ENCODE measurements around the gene EDN2. TPM values are rescaled to one million over a fixed set of nuclear protein-coding genes. Genes with fewer than 3 reads are reported as not detected.

EDN2 gene
- total RNA-seq, 1 experiment from 2014 or later: 3.0 TPM

DNA sequence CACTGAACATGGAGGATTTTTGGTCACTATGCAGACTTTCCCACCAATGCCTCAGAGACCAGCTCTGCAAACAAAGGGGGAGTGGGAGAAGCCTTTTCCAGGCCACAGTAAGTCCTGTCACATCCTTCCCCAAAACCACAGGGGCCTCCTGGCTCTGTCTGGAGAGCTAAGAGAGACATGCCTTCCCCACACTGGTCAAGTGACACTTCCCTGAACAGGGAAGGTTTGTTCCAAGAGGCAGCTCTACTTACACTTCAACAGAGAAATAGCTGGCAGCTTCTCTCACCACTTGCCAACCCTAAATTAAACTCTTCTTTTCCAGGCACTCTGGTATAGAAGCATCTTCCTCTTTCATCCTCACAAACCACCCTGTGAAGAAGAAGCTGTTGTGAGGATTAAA lies 39.7 kb downstream of the EDN2 start:
- no peak for DNase-seq
- Histone ChIP-seq H3K9me3 (peaks cover 16% of the 10 kb centered on the region), H3K27me3 (no peaks in the 10 kb centered on the region), H3K4me3 (no peak overlapping the region), H3K36me3 (no peaks in the 10 kb centered on the region)

DNA sequence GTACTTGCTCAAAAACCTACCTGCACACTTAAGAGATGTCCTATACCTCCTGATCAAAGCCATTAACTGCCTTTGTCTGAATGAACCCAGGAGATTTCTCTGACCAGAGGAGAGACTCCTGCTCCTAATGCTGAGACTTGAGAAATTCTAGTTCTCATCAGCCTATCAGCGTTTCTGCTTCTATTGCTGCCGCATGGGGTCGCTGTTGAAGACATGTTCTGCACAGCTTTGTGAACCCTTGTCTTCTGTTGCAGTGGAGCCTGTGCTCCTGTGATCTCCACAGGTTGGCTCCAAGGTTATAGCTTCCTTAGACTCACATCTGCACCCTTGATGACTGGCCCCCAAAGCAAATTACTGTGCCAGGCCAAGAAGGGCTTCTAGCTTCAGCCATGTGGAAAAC lies 40.2 kb downstream of the EDN2 start:
- no peak for DNase-seq
- no peak overlapping the region for H3K4me3 ChIP-seq
- no peaks in the 10 kb centered on the region for H3K36me3 ChIP-seq
- H3K9me3 ChIP-seq: peaks cover 16% of the 10 kb centered on the region
- H3K27me3 ChIP-seq: no peaks in the 10 kb centered on the region

DNA sequence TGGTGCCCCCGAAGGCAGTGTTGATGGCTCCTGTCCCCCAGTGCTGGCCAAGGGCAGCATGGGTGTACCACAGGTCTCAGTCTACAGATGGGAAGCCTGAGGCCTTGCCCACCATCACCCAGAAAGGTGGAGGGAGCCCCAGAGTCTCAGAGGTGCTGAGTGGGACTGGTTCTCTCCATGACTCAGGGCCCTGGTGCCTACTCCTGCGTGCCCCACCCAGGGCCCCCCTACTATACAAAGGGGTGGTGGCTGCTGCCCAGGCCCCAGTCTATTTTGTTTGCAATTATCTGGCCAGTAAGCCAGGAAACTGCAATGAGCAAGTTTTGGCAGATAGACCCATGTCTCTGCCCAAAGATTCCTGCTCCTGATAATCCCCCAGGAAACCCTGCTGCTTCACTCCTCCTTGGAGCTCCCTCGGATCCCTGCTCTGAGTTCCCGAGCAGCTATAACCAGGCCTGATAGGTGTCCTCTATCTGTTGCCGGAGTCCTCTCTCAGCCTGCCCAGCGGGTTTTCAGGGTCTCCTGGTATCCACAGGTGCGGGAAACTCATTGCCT lies 41.7 kb downstream of the EDN2 start:
- peak; percentile 64 for DNase-seq
- no peaks in the 10 kb centered on the region for H3K27me3 ChIP-seq

DNA sequence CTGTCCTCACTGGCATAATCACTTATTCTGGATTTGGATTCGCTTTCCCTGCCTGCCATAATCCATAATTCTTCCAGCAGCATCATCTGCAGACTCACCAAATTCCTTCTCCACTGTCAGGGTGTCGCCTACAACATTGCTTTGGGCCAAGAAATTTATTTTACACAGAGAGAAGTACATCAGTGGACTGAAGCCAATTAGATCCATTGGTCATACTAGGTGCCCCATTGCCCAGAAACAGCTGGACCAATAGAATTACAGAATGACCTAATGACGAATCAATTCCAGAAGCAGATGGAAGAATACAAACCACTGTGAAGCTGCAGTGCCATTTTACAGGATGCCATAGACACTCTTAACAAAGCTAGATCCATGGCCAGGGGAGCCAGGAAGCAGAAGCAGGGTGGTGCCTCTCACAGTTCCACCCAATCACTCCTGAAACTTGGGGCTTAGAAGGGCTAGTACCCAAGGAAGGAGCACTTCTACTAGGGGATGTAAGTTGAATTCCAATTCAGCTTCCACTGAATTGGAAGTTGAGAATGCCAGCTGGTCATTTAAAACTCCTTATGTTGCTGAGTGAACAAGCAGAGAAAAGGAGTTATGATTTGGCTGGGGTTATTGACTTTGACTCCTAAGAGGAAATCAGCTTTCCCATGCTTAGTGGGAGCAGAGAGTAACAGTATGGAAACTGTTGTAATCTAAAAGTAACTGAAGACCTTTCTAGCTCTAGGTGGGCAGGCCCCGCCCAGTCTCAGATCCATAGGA lies 44.0 kb downstream of the EDN2 start:
- H3K9me3 ChIP-seq: peaks cover 16% of the 10 kb centered on the region
- DNase-seq: peak; percentile 38
- no peaks in the 10 kb centered on the region for H3K27me3 ChIP-seq
- H3K36me3 ChIP-seq: no peaks in the 10 kb centered on the region
- no peak overlapping the region for H3K4me3 ChIP-seq

More for the DNA sequence above, 41.7 kb downstream of the EDN2 start:
- Histone ChIP-seq H3K9me3 (peaks cover 16% of the 10 kb centered on the region), H3K4me3 (no peak overlapping the region), H3K36me3 (no peaks in the 10 kb centered on the region)

DNA sequence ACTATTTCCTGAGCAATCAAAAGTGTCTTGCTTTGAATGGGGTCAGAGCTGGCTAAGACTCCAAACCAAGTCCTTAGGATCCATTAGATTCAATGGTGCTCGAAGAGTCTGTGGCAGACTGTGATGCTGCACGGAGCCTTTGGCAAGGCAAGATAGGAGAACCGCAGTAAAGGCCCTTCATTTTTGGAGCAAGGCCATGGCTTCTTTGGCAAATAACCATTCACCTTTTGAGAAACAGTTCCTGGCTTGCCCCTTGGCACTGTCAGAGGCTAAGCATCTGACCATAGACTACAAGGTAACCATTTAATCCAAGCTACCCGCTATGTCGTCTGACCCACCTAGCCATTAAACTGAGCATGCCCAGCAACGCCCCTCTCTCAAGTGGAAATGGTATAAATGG lies 45.2 kb downstream of the EDN2 start:
- H3K4me3 ChIP-seq: no peak overlapping the region
- DNase-seq: no peak
- no peaks in the 10 kb centered on the region for H3K27me3 ChIP-seq
- no peaks in the 10 kb centered on the region for H3K36me3 ChIP-seq
- H3K9me3 ChIP-seq: peaks cover 5% of the 10 kb centered on the region

DNA sequence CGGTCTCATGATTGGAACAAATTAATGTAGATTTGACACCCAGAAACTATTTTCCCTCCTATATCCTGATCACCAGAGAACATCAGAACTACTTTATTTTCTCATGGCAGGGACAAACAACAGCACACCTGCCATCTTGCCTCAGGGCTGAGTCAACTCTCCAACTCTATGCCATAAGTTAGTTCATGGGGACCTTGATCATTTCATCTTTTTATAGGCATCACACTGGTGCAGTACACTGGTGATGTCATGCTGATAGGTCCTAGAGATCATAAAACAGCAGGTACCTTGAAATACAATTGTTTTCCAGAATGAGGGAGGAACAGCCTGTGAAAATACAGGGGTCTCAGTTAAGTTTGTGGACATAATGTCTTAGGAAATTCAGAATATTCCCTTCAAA lies 45.8 kb downstream of the EDN2 start:
- Histone ChIP-seq H3K36me3 (no peaks in the 10 kb centered on the region), H3K27me3 (no peaks in the 10 kb centered on the region), H3K9me3 (no peaks in the 10 kb centered on the region), H3K4me3 (no peak overlapping the region)
- no peak for DNase-seq

DNA sequence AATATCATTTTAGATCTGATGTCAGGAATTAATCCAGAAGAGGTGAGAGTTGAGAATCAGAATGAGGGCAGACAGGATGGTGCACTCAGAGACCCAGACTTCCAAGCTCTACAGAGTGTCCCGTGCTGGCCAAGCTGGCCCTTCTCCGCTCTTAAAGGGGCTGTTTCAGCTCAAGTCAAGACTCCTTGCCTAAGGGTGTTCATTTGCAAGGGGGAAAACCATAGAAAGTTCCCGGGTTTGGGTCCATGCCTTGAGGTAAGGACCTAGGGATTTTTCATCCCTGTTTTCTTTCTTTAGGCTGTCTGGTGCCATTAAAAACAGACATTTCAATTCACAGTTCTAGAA lies 47.5 kb downstream of the EDN2 start:
- H3K4me3 ChIP-seq: no peak overlapping the region
- no peak for DNase-seq
- H3K27me3 ChIP-seq: no peaks in the 10 kb centered on the region
- H3K9me3 ChIP-seq: no peaks in the 10 kb centered on the region
- no peaks in the 10 kb centered on the region for H3K36me3 ChIP-seq

DNA sequence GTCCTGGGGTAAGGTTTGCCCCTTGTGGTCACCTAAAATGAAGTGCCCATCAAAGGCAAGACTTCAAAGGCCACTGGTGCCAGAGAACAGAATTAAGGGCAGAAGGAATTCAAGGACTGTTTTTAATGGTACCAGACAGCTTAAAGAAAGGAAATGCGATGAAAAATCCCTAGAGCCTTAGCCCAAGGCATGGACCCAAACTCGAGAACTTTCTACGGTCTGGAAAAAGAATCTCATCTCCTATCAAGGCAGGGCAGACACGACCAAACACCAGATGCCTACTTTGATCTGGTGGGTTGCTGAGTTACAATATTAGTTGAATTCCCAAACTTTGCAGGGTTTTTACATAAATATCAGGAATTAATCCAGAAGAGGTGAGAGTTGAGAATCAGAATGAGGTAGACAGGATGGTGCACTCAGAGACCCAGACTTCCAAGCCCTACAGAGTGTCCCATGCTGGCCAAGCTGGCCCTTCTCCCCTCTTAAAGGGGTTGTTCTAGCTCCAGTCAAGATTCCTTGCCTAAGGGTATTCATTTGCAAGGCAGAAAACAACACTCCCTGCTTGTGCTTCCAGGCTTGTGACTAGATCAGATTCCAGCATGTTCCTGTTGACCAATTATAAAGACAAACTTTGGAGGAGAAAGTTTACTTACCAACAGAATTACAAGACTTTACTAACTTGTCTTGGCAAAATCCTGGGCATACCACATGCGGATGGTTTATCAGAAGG lies 48.0 kb downstream of the EDN2 start:
- Histone ChIP-seq H3K4me3 (no peak overlapping the region), H3K36me3 (no peaks in the 10 kb centered on the region), H3K27me3 (no peaks in the 10 kb centered on the region), H3K9me3 (no peaks in the 10 kb centered on the region)
- no peak for DNase-seq

DNA sequence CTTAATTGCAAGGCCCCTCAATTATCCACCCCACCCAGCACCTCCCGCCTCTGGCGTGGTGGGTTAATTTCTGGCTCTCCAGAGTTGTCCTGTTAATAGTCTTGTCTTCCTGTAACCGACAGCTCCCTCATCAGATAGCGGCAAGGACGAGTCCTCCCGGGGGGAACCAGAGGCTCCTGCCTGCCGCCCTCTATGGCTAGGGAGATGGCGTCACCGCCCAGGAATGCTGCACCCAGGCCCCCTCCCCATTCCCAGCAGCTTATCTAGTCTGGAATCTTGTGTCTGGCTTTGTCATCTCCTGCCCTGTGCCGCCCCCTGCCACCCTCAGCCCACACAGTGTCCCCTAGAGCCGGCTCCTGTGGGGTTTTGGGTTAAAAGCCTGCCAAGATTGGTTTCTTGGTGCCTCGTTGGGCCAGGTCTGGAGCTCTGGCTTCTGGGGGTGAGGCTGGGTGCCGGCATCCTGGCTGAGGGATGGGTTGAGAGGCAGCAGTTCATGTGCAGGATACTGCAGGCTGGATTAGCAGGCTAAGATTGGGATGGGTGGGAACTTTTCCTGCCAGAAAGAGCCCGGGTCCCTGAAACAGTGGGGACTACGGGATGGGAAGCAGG lies 48.8 kb downstream of the EDN2 start:
- no peaks in the 10 kb centered on the region for H3K36me3 ChIP-seq
- H3K9me3 ChIP-seq: no peaks in the 10 kb centered on the region
- H3K4me3 ChIP-seq: no peak overlapping the region
- H3K27me3 ChIP-seq: no peaks in the 10 kb centered on the region
- DNase-seq: no peak

DNA sequence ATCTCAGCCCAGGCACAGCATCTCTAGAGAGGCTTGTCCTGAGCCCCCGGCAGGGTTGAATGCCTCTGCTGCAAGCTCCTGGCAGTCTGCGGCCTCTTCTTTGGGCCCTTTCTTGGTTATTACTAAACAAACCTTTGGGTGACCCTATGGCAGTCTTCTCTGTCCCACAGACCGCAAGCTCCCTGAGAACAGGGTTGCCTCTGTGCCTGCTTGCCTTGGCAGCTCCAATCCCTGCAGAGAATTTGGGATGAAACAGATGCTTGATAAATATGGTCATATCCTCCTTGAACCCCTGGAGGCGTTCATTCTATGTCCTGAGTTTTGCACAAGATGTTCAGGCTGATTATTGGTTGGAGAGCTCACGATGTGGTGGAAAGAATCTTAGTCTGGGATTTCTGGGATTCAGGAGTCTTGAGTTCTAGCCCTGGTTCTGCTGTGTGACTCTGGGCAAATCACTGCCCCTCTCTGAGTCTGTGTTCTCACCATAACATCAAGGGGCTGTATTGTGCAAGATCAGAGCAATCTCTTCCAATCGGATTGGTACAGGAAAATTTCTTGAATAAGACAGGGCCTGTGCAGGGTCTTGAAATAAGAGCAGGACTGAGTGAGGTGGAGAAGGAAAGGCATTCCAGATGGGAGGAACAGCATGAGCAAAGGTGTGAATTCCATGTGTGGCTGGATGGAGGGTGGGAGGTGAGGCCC lies 49.6 kb downstream of the EDN2 start:
- no peaks in the 10 kb centered on the region for H3K9me3 ChIP-seq
- DNase-seq: no peak
- no peaks in the 10 kb centered on the region for H3K36me3 ChIP-seq
- H3K27me3 ChIP-seq: no peaks in the 10 kb centered on the region
- no peak overlapping the region for H3K4me3 ChIP-seq

DNA sequence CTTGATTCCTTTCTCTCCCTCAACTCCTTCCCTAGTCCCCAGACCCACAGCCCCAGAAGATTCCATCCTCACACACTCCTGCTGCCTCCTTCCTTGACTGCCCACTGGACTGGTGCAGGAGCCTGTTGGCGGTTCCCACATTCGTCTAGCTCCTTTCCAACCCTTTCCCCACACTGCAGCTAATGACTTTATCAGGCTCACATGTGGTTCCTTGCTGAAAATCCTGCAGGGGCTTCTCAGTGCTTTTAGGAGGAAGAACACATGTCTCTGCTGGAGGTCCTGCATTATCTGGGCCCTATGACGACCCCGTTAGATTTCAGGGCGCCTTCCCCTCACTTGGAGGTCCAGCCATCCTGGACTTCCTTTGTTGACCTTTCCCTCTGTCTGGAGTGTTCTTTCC lies 50.2 kb downstream of the EDN2 start:
- no peaks in the 10 kb centered on the region for H3K9me3 ChIP-seq
- DNase-seq: no peak
- H3K27me3 ChIP-seq: no peaks in the 10 kb centered on the region
- no peaks in the 10 kb centered on the region for H3K36me3 ChIP-seq
- H3K4me3 ChIP-seq: no peak overlapping the region

DNA sequence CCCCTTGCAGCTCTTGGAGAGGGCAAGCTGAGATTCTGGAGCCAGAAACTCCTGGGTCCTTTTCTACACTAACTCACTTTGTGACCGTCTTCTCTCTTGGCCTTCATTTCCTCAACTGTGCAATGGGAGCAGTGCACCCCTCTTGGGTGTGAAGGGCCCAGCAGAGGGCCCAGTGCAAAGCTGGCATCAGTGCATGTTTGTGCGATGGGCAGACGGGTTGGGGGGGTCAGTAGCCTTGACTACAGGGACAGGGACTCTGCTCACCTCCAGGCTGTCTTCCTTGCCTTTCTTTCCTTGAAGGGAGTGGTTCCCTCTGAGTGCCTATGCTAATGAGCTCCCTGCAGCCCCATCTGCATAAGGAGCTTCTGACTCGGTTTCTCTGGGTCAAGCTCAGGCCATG lies 51.0 kb downstream of the EDN2 start:
- DNase-seq: no peak
- Histone ChIP-seq H3K36me3 (no peaks in the 10 kb centered on the region), H3K27me3 (no peaks in the 10 kb centered on the region), H3K9me3 (no peaks in the 10 kb centered on the region), H3K4me3 (no peak overlapping the region)

DNA sequence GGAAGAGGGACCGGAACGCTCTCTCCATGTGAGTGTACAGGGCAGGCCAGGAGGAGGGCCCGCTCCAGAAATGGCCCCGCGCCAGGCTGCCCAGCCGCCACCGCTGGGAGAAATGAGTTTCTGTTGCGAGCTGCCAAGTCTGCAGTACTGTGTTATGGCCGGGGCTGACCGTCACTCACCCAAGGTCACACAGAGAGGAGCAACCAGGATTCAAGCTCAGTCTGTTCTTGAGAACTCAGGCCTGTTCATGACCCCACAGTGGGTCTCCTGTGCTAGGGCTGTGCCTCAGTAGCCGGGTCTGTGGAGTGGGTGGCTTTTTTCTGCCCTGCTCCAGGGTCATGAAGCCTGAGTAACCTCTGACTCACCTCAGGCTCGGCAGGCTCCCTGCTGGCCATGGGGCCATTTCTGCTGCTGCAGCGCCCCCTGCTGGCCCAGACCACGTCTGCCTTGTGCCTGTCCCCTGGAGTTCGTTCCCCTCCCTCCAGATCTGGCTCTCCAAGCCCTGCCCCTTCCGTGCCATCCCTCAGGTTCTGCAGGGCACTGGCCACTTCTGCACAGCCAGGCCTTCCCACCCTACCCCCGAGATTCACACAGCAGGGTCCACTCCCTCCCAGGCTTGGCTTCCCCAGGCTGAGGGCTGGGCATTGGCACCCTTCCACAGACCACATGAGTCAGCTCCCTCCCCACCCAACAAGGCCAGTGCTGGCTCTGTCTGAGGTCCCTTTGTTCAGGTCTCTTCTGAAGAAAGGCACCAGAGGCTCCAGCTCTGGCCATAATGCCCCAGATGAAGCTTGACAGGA lies 51.8 kb downstream of the EDN2 start:
- Histone ChIP-seq H3K36me3 (no peaks in the 10 kb centered on the region), H3K9me3 (no peaks in the 10 kb centered on the region), H3K4me3 (no peak overlapping the region), H3K27me3 (no peaks in the 10 kb centered on the region)
- DNase-seq: peak; percentile 95

DNA sequence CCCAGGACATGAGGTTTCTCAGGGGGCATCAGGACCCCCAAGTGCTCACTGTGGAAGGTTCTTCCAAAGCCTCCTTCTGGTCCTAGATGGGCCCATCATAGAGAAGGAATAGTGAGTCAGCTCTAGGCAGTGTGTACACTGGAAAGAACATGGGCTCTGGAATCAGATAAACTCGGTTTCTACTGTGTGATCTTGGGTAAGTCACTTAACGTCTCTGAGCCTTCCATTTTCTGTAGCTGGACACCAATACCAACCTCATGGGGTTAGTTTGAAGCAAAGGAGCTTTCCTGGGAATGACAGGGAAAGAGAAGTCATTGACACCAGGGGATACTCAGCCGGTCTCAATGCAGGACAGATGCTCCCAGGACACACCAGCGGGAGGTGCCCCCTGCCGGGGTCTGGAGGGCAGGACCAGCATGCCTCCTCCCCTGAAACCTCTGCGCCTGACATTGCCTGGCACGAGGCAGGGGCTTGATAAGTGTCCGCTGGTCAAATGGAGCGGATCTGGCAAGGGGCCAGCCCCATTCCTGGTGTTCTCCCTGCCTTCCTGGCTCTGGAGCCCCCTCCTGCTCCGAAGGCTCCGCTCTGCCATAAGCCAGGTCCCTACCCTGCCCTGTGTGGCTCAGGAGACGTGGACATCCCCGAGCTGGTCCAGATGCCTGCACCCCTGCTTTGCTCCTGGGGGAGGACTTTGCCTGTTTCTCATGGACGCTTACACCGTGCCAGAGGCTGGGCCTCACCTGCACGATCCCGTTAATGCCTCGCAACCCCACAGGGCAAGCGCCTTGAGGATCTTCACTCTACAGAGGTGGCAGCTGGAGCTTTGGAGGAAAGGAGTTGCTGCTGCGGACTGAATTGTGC lies 52.8 kb downstream of the EDN2 start:
- H3K36me3 ChIP-seq: no peaks in the 10 kb centered on the region
- H3K4me3 ChIP-seq: no peak overlapping the region
- H3K27me3 ChIP-seq: no peaks in the 10 kb centered on the region
- DNase-seq: no peak
- H3K9me3 ChIP-seq: no peaks in the 10 kb centered on the region

DNA sequence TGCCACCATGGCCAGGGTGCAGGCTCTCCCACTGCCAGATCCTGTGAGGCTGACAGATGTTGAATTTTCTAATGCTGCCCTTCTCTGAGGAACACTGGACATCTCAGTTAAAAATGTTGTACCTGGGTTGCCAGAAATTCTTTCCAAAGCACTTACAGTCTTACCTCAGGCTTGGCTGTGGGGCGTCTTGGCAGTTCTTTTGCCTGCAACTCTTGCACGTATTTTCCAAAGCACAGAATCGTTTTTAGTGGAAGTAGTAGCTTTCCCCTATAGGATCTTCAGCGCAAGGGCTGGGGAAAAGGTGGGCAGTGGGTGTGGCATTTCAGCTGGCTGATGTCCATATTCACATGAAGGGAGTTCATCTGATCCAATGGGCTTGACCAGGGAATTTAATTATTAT lies 53.9 kb downstream of the EDN2 start:
- H3K27me3 ChIP-seq: no peaks in the 10 kb centered on the region
- DNase-seq: no peak
- no peak overlapping the region for H3K4me3 ChIP-seq
- no peaks in the 10 kb centered on the region for H3K9me3 ChIP-seq
- H3K36me3 ChIP-seq: no peaks in the 10 kb centered on the region
